D721Med (cell line): ENCODE measurements around the gene EEFSEC.

Experiments used
- DNase-seq: peaks from one replicate; pipeline ENCODE4 v3.0.0; 2011; ENCODE audit warnings: low spot score; ENCODE audit not compliant: insufficient read length
- FAIRE-seq: peaks from 2 replicates; lab custom pipeline; 2011; peaks lifted over from hg19 to GRCh38; lab: Jason Lieb, UNC
- CTCF ChIP-seq: IDR thresholded peaks from 2 replicates; pipeline ENCODE4 v1.5.1; 2012; ENCODE audit warnings: mild to moderate bottlenecking, control low read depth; ENCODE audit not compliant: insufficient read depth; ENCODE audit errors: missing control alignments

EEFSEC gene

GRCh38 chr3:128286691-128287090 is 133.4 kb downstream of the EEFSEC start:
- FAIRE-seq (no peak), DNase-seq (no peak)
- no peak for TF ChIP-seq CTCF

GRCh38 chr3:128287216-128287615 is 133.9 kb downstream of the EEFSEC start:
- no peak for TF ChIP-seq CTCF
- FAIRE-seq (no peak), DNase-seq (no peak)

GRCh38 chr3:128289534-128289933 is 136.3 kb downstream of the EEFSEC start:
- no peak for TF ChIP-seq CTCF
- DNase-seq (no peak), FAIRE-seq (no peak)

GRCh38 chr3:128290484-128290883 is 137.2 kb downstream of the EEFSEC start:
- FAIRE-seq, result no peak

GRCh38 chr3:128293930-128294329 is 140.6 kb downstream of the EEFSEC start:
- no peak for FAIRE-seq
- DNase-seq, result no peak
- no peak for TF ChIP-seq CTCF

More at GRCh38 chr3:128290484-128290883, 137.2 kb downstream of the EEFSEC start:
- DNase-seq, result no peak
- no peak for TF ChIP-seq CTCF

- TF ChIP-seq CTCF, result no peak
- no peak for DNase-seq
- FAIRE-seq, result no peak
Measured at GRCh38 chr3:128294999-128295468, 141.8 kb downstream of the EEFSEC start.

- TF ChIP-seq CTCF, result no peak
- FAIRE-seq, result no peak
- no peak for DNase-seq
Measured at GRCh38 chr3:128296469-128297251, 143.4 kb downstream of the EEFSEC start.
